ENCODE data around the gene FBXO48.
A peak's percentile ranks its signal among the peaks of the same experiment; 100 is the strongest.

Gene FBXO48

DNA sequence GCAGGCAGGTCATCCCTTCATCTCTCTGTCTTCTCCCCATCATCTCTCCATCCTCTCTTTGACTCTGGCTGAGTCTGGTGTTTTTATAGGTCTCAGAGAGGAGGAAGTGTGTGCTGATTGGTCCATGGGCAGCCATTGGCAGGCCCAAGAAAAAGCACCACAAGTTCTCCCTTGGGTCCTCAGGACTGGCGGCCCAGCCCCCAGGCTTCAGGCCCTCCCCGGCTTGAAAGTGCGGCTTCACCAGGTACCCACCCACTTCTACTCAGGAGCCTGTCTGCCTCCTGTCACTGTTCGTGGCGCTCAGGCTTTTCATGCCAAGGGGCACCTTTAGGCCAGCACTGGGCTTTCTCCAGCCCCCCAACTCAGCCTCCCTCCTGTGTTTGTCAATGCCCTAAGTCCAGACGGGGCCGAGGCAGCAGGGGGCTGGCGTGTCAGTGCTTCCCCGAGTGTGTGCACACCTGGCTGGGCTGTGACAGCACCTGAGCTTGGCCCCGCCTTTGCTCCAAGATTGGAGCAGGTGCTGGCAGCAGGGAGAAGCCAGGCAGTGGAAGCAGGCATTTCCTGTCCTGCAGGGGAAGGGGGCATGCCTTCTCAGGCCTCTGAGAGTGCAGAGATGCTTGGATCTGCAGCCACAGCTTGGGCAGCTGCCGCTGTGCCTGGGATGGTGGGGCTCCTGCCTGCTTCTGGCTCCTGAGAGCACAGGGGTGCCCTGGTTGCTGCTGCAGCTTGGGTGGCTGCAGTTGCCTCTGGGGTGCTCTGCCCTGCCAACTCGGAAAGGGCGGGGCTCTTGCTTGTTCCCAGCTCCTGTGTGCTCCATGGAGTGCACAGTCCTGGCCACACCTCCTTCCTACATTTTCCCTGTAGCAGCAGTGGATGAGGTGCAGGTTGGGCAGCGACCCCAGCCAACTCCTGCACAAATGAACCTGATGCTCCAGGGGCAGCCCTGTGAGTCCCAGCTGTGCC is 34.1 kb downstream of the FBXO48 start:
- DNase-seq, result no peak

DNA sequence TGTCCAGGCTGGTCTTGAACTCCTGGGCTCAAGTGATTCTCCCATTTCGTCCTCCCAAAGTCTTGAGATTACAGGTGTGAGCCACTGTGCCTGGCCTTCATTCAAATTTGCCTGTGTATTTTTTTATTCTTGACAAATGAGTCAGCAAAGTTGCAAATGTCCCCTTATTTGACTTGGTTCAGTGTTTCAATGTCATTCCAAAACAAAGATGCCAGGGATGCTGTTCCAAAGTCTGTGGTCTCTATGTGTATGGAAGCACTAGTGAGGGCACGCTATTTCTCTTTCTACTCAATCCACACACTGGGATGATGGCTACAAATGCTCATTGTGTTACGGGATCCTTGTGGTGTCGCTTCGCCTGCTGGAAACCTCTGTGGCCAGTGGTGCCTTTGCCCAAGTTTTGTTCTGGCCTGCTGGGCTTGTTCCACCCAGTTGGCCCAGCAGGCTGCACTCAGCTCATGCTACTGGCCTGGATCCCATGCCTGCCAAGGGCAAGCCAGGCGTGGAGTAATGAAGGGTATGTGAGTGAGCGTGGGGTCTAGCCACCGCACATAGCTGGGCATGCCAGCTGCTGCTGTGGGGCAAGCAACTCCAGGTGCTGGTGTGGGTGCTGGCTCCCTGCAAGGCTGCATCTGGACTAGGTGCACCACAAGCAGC is 35.6 kb downstream of the FBXO48 start:
- DNase-seq, result no peak

DNA sequence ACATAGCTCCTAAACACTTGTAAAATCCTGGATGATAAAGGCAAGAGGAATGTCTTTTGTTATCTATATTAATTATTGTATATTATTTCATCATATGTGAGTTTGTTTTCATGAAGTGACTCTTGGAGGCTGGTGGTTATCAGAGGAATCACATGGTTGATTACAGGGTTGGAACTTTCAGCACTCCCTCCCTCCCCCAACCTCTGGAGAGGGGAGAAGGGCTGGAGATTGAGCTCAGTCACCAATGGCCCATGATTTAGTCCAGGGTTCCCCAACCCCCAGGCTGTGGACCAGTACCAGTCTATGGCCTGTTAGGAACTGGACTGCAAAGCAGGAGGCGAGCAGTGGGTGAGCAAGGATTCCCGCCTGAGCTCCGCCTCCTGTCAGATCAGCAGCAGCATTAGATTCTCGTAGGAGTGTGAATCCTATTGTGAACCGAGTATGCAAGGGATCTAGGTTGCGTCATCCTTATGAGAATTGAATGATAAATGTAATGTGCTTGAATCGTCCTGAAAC is 37.7 kb downstream of the FBXO48 start:
- DNase-seq, result no peak

DNA sequence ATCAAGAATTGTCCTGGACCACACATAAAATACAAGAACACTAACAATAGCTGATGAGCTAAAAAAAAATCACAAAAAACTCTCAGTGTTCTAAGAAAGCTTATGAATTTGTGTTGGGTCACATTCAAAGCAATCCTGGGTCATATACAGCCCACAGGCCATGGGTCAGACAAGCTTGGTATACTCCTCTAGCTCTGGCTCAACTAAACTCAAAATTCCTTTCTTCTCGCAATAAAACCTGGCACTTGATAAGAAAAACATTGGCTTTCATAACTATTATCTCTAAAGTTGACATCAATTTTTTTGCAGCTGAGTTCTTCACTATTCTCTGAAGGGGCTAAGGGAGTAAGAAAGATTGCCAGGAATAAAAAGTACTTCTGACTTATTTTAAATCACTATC is 38.3 kb downstream of the FBXO48 start:
- no peak for DNase-seq

DNA sequence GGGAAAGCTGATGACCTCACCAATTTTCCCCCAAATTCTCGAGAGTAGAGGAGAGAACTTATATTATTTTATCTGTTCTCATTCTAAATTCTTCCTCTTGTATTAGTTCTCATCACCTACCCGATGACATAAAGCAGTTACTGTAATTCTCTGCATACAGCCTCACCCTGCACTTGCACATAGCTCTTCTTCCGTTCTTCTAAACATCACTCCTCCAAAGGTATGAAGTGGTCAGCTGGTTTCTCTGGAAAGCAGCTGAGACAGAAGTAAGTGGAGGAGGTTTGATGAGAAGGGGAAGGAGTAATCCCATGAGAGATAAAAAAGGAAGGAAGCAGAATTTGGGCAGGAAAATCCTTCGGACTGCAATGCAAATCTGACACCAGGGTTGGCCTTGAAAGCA is 39.0 kb downstream of the FBXO48 start:
- no peak for DNase-seq

DNA sequence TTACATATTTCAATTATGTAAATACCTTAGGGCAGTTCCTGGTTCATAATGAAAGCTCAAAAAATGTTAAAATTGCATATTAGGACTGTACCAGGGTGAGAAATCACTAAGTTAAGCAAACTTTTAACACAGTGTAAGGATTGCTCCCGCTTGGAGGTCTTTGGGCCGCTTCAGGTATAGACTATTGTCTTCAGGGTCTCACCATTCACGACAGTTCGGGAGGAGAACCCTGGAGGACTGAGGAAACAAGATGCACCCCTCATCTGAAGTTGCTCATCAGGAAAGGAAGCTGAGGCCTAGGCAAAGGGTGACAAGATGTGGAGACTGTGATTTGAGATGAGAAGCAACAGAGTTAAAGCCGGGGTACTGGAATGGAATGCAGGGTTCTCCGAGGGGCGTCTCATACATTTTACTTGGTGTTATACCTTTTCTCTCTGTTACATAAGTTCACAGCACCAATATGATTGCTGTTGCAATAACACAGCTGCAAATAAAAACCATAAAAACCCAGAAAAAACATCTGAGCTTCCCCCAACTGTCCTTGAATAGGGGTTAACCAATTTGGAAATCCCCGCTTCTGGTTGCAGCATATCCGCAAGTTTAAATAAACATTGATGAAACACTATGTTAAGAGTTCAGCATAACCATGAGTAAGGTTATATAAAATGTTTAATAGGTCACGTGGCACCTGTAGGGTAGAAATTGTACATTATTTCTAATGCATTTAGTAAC is 40.1 kb downstream of the FBXO48 start:
- DNase-seq, result peak; percentile 82 to 90 (median 88)

DNA sequence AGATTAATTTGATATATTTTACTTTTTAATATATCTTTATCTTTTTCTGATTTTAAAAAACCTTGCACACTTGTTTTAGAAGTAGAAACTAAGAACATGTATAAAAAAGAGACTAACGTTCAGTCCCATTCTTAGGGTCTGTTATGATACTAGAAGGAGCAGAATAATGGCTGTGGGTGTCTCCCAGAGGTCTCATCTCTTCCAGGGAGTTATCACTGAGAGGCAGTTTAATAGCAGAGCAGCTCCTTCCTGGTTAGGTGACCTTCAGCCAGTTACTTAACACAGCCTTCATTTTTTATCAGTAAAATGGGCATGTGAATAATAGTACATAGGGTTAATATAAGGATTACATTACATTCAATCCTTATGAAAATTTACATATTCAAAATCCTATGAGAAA is 40.6 kb downstream of the FBXO48 start:
- no peak for DNase-seq

DNA sequence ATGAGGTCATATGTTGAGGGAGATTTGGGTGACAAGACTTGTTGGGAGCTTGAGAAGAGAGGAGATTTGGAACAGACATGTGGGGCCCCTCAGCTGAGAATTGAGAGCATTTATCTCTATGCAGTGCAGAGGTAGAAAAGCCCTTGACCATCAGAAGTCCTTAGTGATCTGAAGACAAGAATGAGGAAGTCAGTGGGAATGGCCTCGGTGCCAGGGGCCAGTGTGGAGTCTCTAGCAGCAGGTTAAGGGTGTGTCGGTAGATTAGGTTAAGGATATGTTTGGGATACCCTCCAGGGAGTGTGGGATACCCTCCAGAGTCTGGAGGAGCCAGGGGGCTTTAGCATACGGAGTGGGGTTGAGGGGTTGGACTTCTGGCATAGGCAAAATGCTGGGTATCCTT is 41.6 kb downstream of the FBXO48 start:
- no peak for DNase-seq

DNA sequence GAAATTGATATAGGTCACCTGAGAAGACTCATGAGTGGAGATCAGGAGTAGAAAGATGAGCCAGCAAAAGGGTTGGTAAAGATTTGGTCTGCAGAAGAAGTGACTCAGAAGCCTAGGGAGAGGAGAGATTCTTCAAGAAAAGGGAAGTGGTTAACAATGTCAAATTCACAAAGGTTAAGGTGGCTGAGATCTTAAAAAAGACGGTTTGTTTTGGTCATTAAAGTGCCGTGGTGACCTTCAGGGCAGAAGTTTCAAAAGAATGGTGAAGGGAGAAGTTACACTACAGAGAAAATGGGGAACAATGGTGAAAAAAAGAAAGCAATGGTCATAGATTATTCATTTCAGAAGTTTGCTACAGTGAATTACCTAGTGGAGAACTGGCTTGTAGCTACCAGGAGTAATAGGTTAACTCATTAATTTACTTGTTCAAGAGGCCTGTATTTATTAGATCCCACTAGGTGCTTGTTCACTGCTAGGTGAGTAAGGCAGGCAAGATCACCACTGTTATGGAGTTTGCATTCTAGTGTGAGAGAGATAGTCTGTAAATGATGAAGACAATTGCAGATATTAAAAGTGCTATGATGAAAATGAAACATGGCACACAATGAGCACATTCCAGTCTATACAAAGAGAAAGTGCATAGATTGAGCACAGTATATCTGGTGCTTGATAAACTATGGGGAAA is 43.0 kb downstream of the FBXO48 start:
- peak; percentile 54 to 74 (median 73) for DNase-seq

DNA sequence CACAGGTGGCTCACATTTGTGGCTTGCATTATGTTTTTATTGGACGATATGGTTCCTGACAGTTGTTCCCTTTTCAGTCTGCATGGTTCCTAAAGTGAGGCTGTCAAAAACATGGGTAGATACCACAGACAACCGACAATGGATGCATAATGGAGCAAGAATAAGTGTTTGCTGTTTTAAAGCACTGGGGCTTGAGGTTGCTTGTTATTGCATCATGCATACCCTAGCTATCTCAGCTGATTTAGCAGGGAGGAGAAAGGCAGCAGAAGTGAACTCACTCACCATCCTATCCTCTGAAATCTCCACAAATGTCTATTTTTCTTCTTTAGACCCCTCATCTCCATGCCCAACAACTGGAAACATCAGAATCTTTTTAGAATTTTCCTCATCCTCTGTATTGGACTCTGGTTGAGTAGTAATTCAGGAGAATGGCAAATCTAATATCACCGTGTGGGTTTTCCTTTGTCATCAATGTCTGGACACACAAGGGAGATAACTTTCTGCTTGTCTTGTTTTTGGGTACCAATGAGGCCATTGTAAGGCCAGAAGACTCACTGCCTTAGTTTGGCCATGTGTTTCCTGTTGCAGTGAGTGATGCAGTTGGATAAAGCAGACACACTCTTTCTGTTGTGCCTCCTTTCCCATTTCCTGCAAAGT is 46.7 kb downstream of the FBXO48 start:
- no peak for DNase-seq

DNA sequence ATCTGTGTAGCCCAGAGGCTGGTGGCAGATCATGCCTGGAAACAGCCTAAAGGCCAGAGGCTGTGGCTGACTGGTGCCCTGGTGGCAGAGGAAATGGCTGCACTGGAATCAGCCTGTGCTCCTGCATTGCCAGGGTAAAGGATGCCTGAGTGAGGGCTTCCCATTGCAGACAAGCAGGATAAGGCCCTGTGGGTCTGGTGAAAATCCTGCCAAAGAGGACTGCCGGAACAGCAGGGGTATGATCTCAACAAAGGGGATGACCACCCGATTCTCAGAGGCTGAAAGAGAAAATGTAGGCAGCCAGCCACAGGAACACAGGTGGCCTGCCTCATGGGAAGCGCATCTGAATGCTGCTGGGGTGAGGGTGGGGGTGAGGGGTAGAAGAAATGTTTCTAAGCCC is 48.2 kb downstream of the FBXO48 start:
- no peak for DNase-seq

DNA sequence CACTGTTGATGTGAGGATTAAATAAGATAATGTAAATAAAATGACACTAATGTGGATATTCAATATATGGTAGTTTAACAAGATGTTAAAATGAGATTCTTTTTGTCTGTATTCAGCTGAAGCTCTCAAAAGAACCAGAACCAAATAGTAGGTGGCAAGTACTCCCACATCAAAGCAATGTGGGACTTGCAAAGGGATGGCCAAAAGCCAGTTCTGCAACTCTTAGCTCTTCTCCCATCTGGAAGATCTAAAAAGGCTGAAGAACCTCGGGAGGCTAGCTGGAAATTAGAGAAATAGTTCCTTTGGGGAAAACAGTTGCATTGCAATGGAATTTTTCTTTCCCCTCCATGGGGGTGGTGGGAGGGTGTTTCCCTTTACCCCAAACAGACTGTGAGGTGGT is 48.7 kb downstream of the FBXO48 start:
- no peak for DNase-seq

DNA sequence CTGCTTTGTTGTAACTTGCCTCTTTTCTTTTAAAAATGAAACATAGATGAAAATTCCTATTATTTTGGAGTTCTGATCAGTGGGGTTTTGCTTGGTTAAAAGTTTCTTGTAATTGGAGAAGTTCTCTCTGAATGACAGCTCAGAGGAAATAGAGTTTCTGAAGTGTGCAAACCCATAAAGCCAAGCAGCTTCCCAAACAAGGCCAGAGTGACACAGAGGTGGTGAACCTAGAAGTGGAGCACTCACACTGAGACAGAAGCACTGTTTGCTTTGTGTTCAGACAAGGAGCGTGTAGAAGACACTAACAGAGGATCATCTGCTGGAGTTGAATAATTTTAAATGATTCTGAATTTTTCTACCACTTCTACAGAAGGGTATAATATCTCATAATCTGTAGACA is 49.2 kb downstream of the FBXO48 start:
- DNase-seq, result peak in 1 of 3 donors; percentile 49

DNA sequence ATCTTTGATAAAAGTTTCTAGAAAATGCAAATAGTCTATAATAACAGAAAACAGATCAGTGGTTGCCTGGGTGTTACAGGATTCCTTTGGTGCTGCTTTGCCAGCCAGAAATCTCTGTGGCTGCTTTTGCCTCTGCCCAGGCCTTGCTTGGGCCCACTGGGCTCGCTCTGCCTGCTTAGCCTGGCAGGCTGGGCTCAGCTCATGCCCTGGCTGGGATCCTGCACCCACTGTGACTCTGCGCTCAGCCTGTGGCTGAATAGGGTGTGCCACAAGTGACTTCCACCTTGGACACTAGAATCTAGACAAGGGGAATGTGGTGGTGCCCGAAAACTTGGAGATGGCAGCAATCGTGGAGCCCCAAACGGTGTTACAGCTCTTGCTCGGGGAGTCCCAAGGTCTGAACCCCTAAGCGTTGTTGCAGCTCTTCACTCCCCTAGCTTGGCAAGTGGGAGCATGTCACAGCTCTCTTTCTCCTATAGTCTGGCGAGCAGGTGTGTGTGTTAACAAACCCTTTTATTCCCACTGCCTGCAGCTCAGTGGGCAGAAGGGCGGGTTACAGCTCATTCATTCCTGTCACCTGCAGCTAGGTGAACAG is 50.9 kb downstream of the FBXO48 start:
- DNase-seq, result no peak

DNA sequence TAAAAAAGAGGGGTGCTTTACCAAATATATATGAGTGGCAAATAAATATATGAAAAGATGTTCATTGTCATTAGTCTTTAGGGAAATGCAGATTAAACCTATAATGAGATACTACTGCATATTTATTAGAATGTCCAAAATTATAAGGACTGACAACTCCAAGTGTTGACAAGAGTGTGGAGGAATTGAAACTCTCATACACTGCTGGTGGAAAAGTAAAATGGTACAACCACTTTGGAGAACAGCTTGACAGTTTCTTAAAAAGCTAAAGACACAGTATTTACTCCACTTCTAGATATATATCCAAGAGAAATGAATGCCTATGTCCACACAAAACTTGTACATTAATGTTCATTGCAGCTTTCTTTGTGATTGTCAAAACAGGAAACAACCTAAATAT is 51.6 kb downstream of the FBXO48 start:
- DNase-seq, result no peak

DNA sequence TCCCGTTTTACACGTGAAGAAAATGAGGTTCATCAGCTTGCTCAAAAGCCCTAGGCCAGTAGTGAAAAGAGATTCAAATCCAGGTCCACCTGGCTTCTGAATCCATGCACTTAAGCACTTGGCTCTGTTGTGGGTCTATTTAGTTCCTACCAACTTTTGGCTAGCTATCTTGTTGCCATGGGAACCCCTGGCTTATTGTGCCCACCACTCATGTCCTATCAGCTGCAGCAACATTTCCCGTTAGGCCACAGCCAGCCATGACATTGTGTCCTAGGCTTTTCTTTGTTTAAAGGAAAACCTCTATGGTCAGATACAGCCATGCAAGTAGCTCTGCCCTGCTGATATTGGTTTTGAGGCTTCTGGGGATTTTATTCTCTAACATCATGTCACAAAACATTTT is 52.2 kb downstream of the FBXO48 start:
- DNase-seq, result no peak

DNA sequence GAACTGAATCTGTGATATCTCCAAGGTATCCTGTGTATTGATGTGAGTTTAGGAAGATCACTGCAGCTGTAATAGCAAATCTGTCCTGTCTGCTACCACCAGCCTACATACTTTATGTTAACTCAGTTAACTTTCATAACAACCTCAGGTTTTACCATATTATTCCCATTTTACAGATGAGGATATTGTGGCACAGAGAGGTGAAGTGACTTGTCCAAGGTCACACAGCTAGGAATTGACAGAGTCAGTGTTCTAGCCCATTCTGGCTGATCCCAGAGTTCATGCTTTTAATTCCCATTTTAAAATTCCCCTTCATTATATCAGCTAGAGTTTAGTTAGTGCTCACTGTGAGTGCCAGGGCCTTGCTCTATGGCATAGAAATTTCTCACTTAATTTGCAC is 52.6 kb downstream of the FBXO48 start:
- DNase-seq, result no peak

DNA sequence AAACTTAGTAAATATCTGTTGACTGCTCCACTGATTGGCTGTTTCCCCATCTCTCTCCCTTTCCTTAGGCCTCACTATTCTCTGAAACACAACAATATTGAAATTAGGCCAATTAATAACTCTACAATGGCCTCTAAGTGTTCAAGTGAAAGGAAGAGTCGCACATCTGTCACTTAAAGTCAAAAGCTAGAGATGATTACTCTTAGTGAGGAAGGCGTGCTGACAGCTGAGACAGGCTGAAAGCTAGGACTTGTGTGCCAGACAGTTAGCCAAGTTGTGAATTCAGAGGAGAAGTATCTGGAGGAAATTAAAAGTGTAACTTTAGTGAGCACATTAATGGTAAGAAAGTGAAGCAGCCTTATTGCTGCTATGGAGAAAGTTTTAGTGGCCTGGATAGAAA is 53.6 kb downstream of the FBXO48 start:
- no peak for DNase-seq

DNA sequence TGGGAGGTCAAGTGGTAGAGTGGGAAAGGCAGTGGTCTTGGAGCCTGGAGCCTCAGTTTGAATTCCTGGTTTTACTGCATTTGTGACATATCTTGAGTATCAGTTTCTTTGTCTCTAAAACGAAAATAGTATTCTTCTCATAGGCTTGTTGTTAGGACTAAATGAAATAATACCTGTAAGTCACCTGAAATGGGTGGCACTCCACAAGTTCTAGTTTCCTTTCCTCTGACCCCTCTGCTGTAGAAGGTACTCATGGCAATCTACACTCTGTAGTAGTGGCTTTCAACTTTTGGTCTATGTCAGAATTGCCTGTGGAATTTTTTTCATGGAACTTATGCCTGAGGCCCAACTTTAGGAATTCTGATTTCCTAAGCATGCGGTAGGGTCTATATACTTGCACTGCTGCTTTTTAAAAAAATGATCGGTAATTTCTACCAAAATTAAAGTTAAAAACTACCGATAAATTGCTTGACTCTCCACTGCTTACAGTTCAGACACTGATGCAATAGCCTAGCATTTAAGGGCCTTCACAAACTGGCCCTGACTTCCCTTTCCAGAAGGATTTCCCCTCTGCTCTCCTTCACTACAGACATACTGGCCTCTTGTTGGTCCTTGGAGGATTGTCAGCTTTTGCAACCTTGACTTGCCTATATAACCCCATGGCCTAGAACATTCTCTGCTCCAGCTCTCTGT is 54.8 kb downstream of the FBXO48 start:
- peak; percentile 72 to 78 (median 77) for DNase-seq

DNA sequence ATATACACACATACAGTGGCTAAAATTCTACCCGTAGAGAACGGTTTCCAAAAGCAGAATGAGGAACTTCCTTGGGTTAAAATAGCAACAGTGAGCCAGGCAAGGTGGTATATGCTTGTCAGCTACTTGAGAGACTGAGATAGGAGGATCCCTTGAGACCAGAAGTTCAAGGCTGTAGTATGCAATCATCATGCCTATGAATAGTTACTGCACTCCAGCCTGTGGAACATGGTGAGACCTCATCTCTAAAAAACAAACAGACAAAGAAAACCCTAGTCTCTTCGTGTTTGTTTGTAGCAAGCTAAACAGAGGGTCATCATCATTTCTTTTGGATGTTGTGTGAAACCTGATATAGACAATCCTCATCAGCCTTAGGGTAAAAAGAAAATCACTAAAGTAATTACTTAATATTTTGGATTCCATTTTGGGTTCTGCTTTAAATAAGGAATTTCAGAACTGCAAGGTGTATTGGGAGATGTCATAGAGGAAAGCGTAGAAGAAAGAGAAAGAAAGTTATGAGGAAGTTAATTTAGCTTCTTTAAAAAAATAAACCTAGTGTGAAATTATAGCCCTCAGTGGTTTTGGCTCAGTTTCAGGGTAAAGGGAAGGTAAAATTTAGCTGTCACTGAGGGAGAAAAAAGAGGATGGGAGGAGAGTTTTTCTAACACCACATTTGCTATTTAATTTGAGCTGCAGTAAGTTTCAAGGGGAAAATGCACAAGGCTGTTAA is 55.5 kb downstream of the FBXO48 start:
- DNase-seq, result no peak
